Measurements from ENCODE around the gene SLC39A1.

The SLC39A1 gene

DNA sequence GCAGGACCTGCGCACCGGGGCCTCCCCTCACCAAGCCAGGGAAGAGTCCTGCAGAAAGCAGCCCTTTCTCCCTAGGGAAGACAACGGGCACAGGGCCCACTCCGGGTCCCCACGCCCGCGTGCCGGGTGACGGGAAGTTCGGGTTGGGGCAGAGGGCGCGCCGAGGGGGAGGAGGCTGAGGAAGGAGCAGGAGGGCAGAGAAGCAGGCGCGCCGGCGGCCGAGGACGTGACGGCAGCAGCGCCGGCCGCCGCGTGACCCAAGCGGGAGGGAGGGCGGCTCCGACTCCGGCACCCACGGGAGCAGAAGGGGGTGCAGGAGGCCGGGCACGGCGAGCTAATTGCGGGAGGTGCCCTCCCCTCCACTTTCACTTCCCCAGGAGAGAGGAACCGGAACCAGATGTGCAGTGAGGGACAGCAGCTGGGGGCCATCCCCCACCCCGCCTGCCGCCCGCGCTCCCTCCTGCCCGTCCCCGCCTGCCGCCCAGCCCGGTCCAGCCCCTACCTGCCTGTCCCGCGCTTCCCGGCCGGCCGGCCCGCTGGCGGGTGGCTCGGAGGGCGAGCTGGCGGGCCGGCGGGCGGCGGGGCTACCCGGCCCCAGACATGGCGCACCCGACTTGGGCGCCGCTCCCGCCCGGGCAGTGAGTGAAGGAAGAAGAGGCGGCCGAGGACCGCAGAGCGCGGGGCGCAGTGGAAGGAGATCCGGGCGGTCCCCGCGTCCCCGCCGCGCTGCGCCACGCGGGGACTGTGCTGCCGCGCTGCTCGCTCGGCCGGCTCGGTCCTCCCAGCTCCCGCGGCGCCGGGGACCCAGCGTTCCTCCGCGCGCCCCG, 17.3 kb downstream of the SLC39A1 start:
- peak; percentile 84 for DNase-seq

- peak; percentile 84 for DNase-seq
These were observed 18.1 kb downstream of the SLC39A1 start for GRCh38 chr1:153945131-153945794.

DNA sequence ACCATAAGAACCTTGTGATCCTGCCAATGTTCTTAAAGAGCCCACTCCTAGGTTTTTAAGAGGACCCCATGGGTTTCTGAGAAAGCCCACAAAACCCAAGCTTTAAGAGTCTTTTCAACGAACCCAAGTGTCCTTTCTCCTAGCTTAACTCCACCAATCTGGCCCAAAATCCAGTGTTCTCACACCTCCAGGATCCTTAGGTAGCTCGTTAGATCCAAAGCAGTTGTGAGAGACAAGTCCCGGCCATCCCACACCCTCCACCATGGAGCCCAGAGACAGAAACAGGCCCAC, 18.6 kb downstream of the SLC39A1 start:
- DNase-seq: no peak

- DNase-seq: no peak
These were observed 19.1 kb downstream of the SLC39A1 start for GRCh38 chr1:153944005-153944826.

GRCh38 chr1:153942766-153943549, 20.4 kb downstream of the SLC39A1 start:
- DNase-seq: no peak

- DNase-seq: no peak
These were observed 21.3 kb downstream of the SLC39A1 start for GRCh38 chr1:153941826-153942725.

- no peak for DNase-seq
These were observed 22.6 kb downstream of the SLC39A1 start for GRCh38 chr1:153940756-153941155.

DNA sequence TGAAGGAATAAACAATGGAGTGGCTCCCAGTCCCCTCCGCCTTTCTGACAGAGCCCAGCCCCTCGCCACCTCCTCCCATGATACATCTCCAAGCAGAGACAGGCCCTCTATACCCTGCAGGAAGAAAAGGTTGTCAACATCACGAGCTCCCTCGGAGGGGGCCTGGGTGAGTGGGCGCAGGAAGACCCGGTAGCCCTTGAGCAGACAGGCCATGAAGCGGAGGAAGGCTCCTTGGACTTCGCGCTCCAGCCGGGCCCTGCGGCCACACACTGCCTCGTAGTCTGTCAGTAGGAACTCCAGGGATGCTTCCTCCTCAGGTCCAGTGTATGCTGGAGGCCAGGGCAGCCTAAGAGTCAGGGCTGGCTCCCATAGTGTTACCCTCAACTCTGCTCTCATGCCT, 23.9 kb downstream of the SLC39A1 start:
- DNase-seq: no peak

- no peak for DNase-seq
These were observed 24.3 kb downstream of the SLC39A1 start for GRCh38 chr1:153938996-153939395.

DNA sequence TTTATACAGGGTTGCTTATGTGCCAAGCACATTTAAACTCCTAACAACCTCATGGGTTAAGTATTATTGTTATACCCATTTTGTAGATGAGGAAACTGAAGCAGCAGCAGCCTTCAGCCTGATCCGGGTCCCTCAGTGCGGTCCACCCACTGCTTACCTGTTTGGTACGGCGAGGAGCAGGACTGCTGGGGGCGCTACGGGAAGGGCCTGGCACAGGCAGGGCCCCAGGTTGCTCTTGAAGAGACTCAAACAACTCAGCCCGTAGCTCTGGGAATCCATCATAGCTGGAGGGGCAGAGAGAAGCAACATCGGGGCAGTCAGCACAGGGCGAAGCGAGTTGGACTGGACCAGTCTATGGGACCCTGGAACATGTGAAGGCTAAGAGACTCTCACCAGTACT, 26.0 kb downstream of the SLC39A1 start:
- DNase-seq: no peak

DNA sequence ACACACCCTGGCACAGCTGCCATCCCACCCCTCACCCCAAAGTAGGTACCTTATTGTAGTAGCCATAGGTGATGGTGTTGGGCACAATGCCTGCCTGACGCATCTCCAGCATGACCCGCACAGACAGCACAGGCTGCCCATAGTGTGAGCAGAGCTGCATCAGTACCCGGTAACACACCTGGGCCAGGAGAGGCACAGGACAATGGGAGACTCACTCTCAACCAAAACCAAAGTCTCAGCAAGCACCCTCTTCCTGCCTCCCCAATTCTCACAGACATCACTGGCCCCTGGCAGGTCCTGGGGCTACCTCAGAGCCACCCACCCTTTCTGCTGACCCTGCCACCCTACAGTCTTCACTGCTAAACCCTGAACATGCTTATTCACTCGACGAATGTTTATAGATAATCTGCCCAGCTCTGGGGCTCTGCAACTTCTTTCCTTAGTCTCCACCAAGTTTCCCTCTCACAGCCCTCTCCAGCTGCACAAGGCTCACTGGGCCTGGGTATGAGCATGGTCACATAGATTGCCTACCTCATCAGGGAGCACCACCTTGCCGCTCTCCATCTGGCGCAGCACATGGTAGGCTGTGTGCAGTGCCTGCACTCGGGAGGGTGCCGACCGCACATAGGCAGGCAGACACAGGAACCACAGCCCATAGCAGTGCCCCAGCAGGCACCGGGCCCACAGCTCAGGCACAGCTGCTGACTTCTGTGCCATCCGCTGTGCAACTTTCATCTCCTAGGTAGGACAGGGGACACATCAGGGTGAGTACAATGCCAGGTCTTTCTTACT, 27.1 kb downstream of the SLC39A1 start:
- no peak for DNase-seq

DNA sequence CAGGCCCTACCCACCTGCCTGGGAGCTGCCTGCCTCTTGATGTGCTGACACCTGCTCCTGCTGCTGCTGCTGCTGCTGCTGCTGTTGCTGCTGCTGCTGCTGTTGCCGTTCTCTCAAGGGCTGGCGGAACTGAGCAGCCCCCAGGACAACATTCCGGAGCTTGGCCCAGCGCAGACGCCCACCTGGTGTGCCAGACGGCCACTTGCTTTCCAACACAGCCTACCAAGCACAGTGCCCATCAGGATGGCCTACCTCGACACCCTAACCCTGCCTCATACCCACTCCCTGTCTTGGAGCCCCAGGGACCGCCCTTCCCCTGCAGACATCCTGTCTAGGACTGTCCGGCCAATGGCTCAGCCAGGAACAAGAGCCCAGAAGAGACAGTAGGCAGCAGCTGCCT, 28.6 kb downstream of the SLC39A1 start:
- no peak for DNase-seq

DNA sequence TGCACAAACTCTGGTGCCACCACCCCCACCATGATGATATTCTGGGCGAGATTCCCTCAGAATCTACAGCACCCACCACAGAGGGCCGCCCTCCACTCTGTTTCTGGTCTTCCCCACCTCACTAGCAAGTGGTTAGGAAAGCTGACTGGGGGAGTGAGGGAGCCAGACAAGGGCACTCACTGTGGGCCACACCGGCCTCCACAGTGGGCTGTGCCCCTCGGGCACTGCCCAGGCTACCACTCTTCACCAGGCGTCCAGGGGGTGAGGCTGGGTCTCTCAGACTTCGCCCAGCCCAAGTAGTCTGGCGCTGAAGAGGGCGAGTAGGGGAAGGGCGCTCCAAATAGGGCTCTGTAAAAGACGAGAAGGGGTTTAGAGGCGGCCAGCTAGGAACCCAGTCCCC, 29.4 kb downstream of the SLC39A1 start:
- DNase-seq: no peak

DNA sequence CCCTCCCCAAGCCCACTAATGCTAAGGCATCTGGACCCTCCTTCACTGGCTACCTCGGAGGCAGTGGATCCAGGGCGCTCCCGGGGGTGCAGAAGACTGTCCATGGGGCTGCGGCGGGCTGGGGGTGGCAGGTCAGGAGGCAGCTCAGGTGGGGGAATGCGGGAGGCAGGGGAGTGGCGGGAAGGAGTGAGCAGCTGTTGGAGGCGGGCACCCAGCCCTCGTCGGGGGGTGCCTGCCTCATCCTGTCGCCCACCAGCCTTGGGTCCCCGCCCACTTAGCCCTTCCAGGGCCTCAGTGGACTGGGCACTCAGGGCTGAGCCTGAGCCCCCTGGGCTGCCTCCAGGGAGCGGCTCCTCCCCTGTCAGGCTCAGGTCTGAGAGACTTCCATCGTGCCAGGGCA, 29.9 kb downstream of the SLC39A1 start:
- DNase-seq: no peak

GRCh38 chr1:153932156-153933131, 30.9 kb downstream of the SLC39A1 start:
- DNase-seq: no peak

GRCh38 chr1:153929981-153930948, 33.1 kb downstream of the SLC39A1 start:
- DNase-seq: no peak

GRCh38 chr1:153929426-153929825, 33.9 kb downstream of the SLC39A1 start:
- DNase-seq: no peak

- DNase-seq: no peak
These were observed 34.5 kb downstream of the SLC39A1 start for GRCh38 chr1:153928791-153929341.

Measured in activated CD4-positive, alpha-beta T cell treated with anti-CD3 and anti-CD28 coated beads, Interleukin-2, Interleukin-6, amounts not matched to agents 100 ng/mL and 50 ng/mL, durations not matched to agents 16 hours and 8 hours (primary cell).